Nephron (organoid): Measurements from ENCODE around the gene DARS2.
"Not testable (repeated sequence)": the region's sequence is repeated elsewhere in the genome, so short reads cannot be mapped to it uniquely, and the experiment has no call there.

ENCODE experiments used
- H3K27ac Mint-ChIP-seq, 3 experiments: 2 replicates each; pipeline ENCODE4 v1.8.0; 2020; ENCODE audit warnings: mixed read lengths in 3 of 3, mild to moderate bottlenecking in 2 of 3, moderate library complexity in 1 of 3
- H3K27me3 Mint-ChIP-seq: 2 replicates; pipeline ENCODE4 v1.8.0; 2021; ENCODE audit warnings: low read depth, mild to moderate bottlenecking, moderate library complexity, mixed read lengths
- H3K36me3 Mint-ChIP-seq: 2 replicates; pipeline ENCODE4 v1.8.0; 2020; ENCODE audit warnings: low read depth, mixed read lengths
- H3K4me1 Mint-ChIP-seq: 2 replicates; pipeline ENCODE4 v1.8.0; 2020; ENCODE audit warnings: mixed read lengths
- H3K4me3 Mint-ChIP-seq, 3 experiments: 2 replicates each; pipeline ENCODE4 v1.8.0; 2020; ENCODE audit warnings: mild to moderate bottlenecking in 3 of 3, mixed read lengths in 3 of 3, moderate library complexity in 2 of 3
- H3K9me3 Mint-ChIP-seq: 2 replicates; pipeline ENCODE4 v1.8.0; 2020; ENCODE audit warnings: mixed read lengths
- TF ChIP-seq, protein P1 (sequence below), 3 experiments: fragments of 200-600 bp; sonication (generic); IDR thresholded peaks; one replicate each; pipeline ENCODE4 v1.5.0; 2021; ENCODE audit warnings: antibody characterized with exemption in 3 of 3; ENCODE audit not compliant: unreplicated experiment in 3 of 3

Gene DARS2

GRCh38 chr1:173871500-173871899 lies 47.0 kb downstream of the DARS2 start:
- Mint-ChIP-seq H3K27me3 (no peaks in the 10 kb centered on the region), H3K9me3 (no peaks in the 10 kb centered on the region), H3K36me3 (peaks cover 47% of the 10 kb centered on the region), H3K4me3 (peak overlapping the region; percentile 44 to 68 (median 67)), H3K4me1 (peaks cover 32% of the 10 kb centered on the region), H3K27ac (no peak overlapping the region)
- TF ChIP-seq, protein P1, sequence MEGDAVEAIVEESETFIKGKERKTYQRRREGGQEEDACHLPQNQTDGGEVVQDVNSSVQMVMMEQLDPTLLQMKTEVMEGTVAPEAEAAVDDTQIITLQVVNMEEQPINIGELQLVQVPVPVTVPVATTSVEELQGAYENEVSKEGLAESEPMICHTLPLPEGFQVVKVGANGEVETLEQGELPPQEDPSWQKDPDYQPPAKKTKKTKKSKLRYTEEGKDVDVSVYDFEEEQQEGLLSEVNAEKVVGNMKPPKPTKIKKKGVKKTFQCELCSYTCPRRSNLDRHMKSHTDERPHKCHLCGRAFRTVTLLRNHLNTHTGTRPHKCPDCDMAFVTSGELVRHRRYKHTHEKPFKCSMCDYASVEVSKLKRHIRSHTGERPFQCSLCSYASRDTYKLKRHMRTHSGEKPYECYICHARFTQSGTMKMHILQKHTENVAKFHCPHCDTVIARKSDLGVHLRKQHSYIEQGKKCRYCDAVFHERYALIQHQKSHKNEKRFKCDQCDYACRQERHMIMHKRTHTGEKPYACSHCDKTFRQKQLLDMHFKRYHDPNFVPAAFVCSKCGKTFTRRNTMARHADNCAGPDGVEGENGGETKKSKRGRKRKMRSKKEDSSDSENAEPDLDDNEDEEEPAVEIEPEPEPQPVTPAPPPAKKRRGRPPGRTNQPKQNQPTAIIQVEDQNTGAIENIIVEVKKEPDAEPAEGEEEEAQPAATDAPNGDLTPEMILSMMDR (IDR thresholded peaks at IDR 0.05; ENCODE audit: unreplicated experiment in 3 of 3) = no peak

GRCh38 chr1:173876732-173877131 lies 52.3 kb downstream of the DARS2 start:
- Mint-ChIP-seq H3K4me3 (no peak overlapping the region), H3K9me3 (no peaks in the 10 kb centered on the region), H3K27me3 (no peaks in the 10 kb centered on the region), H3K27ac (no peak overlapping the region), H3K36me3 (peaks cover 64% of the 10 kb centered on the region), H3K4me1 (peaks cover 7% of the 10 kb centered on the region)
- TF ChIP-seq, protein P1 (IDR thresholded peaks at IDR 0.05; ENCODE audit: unreplicated experiment in 3 of 3) = no peak

DNA sequence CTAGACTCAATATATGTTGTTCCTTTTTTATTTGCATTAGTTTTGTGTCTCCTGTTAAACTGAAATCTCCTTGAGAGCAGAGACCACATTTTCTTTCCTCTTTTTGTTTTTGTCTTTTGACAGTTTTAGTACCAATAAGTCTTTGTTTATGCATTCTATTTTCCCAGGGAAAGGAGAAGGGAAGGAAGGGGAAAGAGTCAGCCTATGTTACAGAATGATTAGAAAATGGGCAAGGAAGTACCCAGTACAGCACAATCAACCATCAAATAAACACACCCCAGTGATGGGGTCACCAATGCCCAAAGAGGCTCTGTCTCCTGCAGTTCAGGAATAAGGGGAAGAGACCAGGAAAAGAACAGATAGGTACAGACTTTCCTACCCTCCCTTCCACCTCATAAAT lies 53.8 kb downstream of the DARS2 start:
- Mint-ChIP-seq H3K27ac (no peak overlapping the region), H3K9me3 (no peaks in the 10 kb centered on the region), H3K36me3 (peaks cover 58% of the 10 kb centered on the region), H3K4me3 (no peak overlapping the region), H3K27me3 (no peaks in the 10 kb centered on the region), H3K4me1 (peaks cover 3% of the 10 kb centered on the region)
- TF ChIP-seq, protein P1 (IDR thresholded peaks at IDR 0.05; ENCODE audit: unreplicated experiment in 3 of 3) = no peak

DNA sequence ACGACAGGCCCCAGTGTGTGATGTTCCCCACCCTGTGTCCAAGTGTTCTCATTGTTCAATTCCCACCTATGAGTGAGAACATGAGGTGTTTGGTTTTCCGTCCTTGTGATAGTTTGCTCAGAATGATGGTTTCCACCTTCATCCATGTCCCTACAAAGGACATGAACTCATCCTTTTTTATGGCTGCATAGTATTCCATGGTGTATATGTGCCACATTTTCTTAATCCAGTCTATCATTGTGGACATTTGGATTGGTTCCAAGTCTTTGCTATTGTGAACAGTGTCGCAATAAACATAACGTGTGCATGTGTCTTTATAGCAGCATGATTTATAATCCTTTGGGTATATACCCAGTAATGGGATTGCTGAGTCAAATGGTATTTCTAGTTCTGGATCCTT lies 56.6 kb downstream of the DARS2 start:
- not testable (repeated sequence) for H3K27ac Mint-ChIP-seq, H3K9me3 Mint-ChIP-seq, H3K4me1 Mint-ChIP-seq, H3K27me3 Mint-ChIP-seq, H3K4me3 Mint-ChIP-seq
- H3K36me3 Mint-ChIP-seq = peaks cover 51% of the 10 kb centered on the region

GRCh38 chr1:173884701-173885100 lies 60.2 kb downstream of the DARS2 start:
- TF ChIP-seq, protein P1 (IDR thresholded peaks at IDR 0.05; ENCODE audit: unreplicated experiment in 3 of 3) = no peak
- H3K27ac Mint-ChIP-seq = no peak overlapping the region

DNA sequence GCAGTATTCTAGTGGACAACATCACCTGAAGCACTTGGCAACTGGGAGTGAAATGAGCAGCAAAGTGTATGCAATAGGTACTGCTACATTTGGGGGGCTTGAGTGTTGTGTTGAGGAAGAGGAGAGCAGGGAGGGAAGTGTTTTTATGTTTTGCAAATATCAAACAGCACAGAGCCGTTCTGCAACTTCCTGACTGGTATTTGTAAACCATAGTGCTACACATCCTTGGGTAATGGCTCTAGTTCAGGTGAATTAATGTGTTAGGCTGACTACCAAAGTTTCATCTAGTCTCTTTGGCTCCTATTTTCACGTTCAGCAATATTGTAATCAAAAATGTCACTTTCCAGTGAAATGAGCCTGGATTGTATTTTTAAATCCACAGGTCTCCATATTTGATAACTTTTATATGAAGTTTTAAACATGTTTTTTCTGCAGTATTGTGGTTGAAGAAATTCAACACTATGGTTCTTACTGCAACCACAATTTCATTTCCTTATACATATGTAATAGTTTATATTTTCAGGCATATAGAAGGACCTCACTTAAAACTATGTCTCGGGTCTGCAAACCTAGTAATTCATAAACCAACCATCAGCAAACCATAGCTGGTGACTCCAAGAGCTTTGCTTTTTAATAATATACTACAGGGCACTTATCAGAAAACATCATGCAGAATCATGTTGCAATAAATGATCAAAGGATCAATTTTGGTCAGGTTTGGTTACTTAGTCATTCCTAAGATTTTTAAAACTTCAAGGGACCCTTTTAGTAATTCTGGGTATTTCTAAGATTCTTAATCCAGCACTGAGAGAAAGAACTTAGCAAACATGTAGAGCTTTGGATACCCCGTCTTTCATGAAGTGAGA lies 62.5 kb downstream of the DARS2 start:
- no peaks in the 10 kb centered on the region for H3K27me3 Mint-ChIP-seq
- H3K36me3 Mint-ChIP-seq = peaks cover 33% of the 10 kb centered on the region
- TF ChIP-seq, protein P1 (IDR thresholded peaks at IDR 0.05; ENCODE audit: unreplicated experiment in 3 of 3) = no peak
- no peak overlapping the region for H3K27ac Mint-ChIP-seq
- H3K9me3 Mint-ChIP-seq = no peaks in the 10 kb centered on the region
- H3K4me1 Mint-ChIP-seq = no peaks in the 10 kb centered on the region
- no peak overlapping the region for H3K4me3 Mint-ChIP-seq

More at GRCh38 chr1:173884701-173885100, 60.2 kb downstream of the DARS2 start:
- Mint-ChIP-seq H3K9me3 (no peaks in the 10 kb centered on the region), H3K36me3 (peaks cover 46% of the 10 kb centered on the region), H3K4me3 (no peak overlapping the region), H3K27me3 (no peaks in the 10 kb centered on the region), H3K4me1 (no peaks in the 10 kb centered on the region)
